Trophoblast cell (in vitro differentiated cells and primary cell): ENCODE results near the gene SORT1.
A peak's percentile ranks its signal among the peaks of the same experiment; 100 is the strongest.

Experiments used
- DNase-seq, 2 donors: peaks; one replicate each; pipeline ENCODE4 v3.0.0-alpha.2; 2016
- H2AFZ ChIP-seq: 2 replicates; pipeline ENCODE4 v1.6.1; 2013; ENCODE audit warnings: low read length, moderate library complexity, mild to moderate bottlenecking; ENCODE audit not compliant: insufficient read depth, poor library complexity
- H2AK5ac ChIP-seq: 2 replicates; pipeline ENCODE4 v1.6.1; 2013; ENCODE audit warnings: mild to moderate bottlenecking, low read length
- H2BK120ac ChIP-seq: 2 replicates; pipeline ENCODE4 v1.6.1; 2013; ENCODE audit warnings: low read length, mild to moderate bottlenecking, moderate library complexity; ENCODE audit not compliant: insufficient read depth, poor library complexity
- H2BK12ac ChIP-seq: 2 replicates; pipeline ENCODE4 v1.6.1; 2013; ENCODE audit warnings: mild to moderate bottlenecking, low read length, moderate library complexity
- H2BK5ac ChIP-seq: 2 replicates; pipeline ENCODE4 v1.6.1; 2013; ENCODE audit warnings: low read length, low read depth, moderate library complexity, mild to moderate bottlenecking; ENCODE audit not compliant: poor library complexity
- H3K14ac ChIP-seq: 2 replicates; pipeline ENCODE4 v1.6.1; 2013; ENCODE audit warnings: mild to moderate bottlenecking, low read length
- H3K18ac ChIP-seq: 2 replicates; pipeline ENCODE4 v1.6.1; 2013; ENCODE audit warnings: mild to moderate bottlenecking, low read length
- H3K23ac ChIP-seq: 2 replicates; pipeline ENCODE4 v1.6.1; 2013; ENCODE audit warnings: low read length
- H3K27ac ChIP-seq: 2 replicates; pipeline ENCODE4 v1.5.1; 2013; ENCODE audit warnings: low read depth, mild to moderate bottlenecking, inconsistent platforms, low read length, moderate library complexity
- H3K27me3 ChIP-seq: 2 replicates; pipeline ENCODE4 v1.6.1; 2013; ENCODE audit warnings: inconsistent platforms, mild to moderate bottlenecking, low read length, moderate library complexity; ENCODE audit not compliant: insufficient read depth
- H3K36me3 ChIP-seq, 2 experiments: 1 replicate in 1 of 2; 2 replicates in 1 of 2; pipeline ENCODE4 v1.6.1; 2013; ENCODE audit warnings: low read length in 2 of 2, mild to moderate bottlenecking in 2 of 2, moderate library complexity in 1 of 2; ENCODE audit not compliant: insufficient read depth in 2 of 2, control insufficient read depth in 1 of 2
- H3K4ac ChIP-seq: 2 replicates; pipeline ENCODE4 v1.6.1; 2013; ENCODE audit warnings: low read depth, mild to moderate bottlenecking, low read length, moderate library complexity
- H3K4me1 ChIP-seq, 2 experiments: 1 replicate in 1 of 2; 2 replicates in 1 of 2; pipeline ENCODE4 v1.6.1; 2013; ENCODE audit warnings: low read length in 2 of 2, mild to moderate bottlenecking in 2 of 2, moderate library complexity in 1 of 2; ENCODE audit not compliant: insufficient read depth in 2 of 2, control insufficient read depth in 1 of 2
- H3K4me2 ChIP-seq: 2 replicates; pipeline ENCODE4 v1.6.1; 2013; ENCODE audit warnings: inconsistent platforms, mild to moderate bottlenecking, low read length, moderate library complexity
- H3K4me3 ChIP-seq: 2 replicates; pipeline ENCODE4 v1.5.1; 2013; ENCODE audit warnings: mild to moderate bottlenecking, low read depth, low read length, inconsistent platforms
- H3K79me1 ChIP-seq: one replicate; pipeline ENCODE4 v1.6.1; 2013; ENCODE audit warnings: low read length
- H3K79me2 ChIP-seq: 2 replicates; pipeline ENCODE4 v1.6.1; 2013; ENCODE audit warnings: low read length, mild to moderate bottlenecking; ENCODE audit not compliant: control insufficient read depth, insufficient read depth, poor library complexity
- H3K9ac ChIP-seq: 2 replicates; pipeline ENCODE4 v1.6.1; 2013; ENCODE audit warnings: mild to moderate bottlenecking, low read length
- H3K9me3 ChIP-seq: 2 replicates; pipeline ENCODE4 v1.6.1; 2013; ENCODE audit warnings: low read depth, mild to moderate bottlenecking, control low read depth, inconsistent platforms, low read length; ENCODE audit not compliant: insufficient read depth
- H4K12ac ChIP-seq: 2 replicates; pipeline ENCODE4 v1.6.1; 2013; ENCODE audit warnings: low read depth, mild to moderate bottlenecking, low read length, moderate library complexity
- H4K8ac ChIP-seq: 2 replicates; pipeline ENCODE4 v1.6.1; 2013; ENCODE audit warnings: low read depth, mild to moderate bottlenecking, low read length, moderate library complexity
- H4K91ac ChIP-seq: one replicate; pipeline ENCODE4 v1.6.1; 2013; ENCODE audit warnings: low read depth, mild to moderate bottlenecking, low read length, moderate library complexity
- WGBS: extraction: QIAGEN DNeasy Blood & Tissue Kit; methylation state at CpG from one replicate; pipeline ENCODE4 v1.1.7; 2013; ENCODE audit warnings: missing lambda C conversion rate; ENCODE audit not compliant: insufficient read length, insufficient coverage; ENCODE audit errors: extremely low coverage; 5-methylcytosine and 5-hydroxymethylcytosine counted together

The SORT1 gene

GRCh38 chr1:109272831-109273547 lies 124.7 kb downstream of the SORT1 start:
- H3K27me3 ChIP-seq, result no peaks in the 10 kb centered on the region
- peak overlapping the region; percentile 44 for H2BK5ac ChIP-seq
- peak overlapping the region; percentile 6 for H4K12ac ChIP-seq
- peaks cover 33 to 37% of the 10 kb centered on the region in 2 experiments for H3K4me1 ChIP-seq
- H3K9ac ChIP-seq, result no peak overlapping the region
- H3K4ac ChIP-seq, result peak overlapping the region; percentile 35
- no peak overlapping the region for H3K27ac ChIP-seq
- no peak overlapping the region for H3K4me2 ChIP-seq
- peaks cover 11% of the 10 kb centered on the region for H3K9me3 ChIP-seq
- no peak overlapping the region for H2AFZ ChIP-seq
- H3K79me2 ChIP-seq, result peaks cover 4% of the 10 kb centered on the region
- peaks cover 49 to 58% of the 10 kb centered on the region in 2 experiments for H3K36me3 ChIP-seq
- peak overlapping the region; percentile 75 for H2AK5ac ChIP-seq
- no peak overlapping the region for H3K23ac ChIP-seq
- no CpG with 5 or more reads among the region's 16 CpGs for WGBS
- peak overlapping the region; percentile 87 for H2BK12ac ChIP-seq
- H2BK120ac ChIP-seq, result peak overlapping the region; percentile 65
- DNase-seq, result no peak
- no peak overlapping the region for H3K4me3 ChIP-seq
- H4K91ac ChIP-seq, result peak overlapping the region; percentile 83
- peak overlapping the region; percentile 74 for H3K18ac ChIP-seq
- peak overlapping the region; percentile 63 for H3K14ac ChIP-seq
- H3K79me1 ChIP-seq, result peaks cover 36% of the 10 kb centered on the region
- peak overlapping the region; percentile 49 for H4K8ac ChIP-seq

GRCh38 chr1:109272021-109272799 lies 125.5 kb downstream of the SORT1 start:
- peak overlapping the region; percentile 74 for H3K18ac ChIP-seq
- peak overlapping the region; percentile 87 for H2BK12ac ChIP-seq
- no CpG with 5 or more reads among the region's 13 CpGs for WGBS
- peak overlapping the region; percentile 65 for H2BK120ac ChIP-seq
- peaks cover 51 to 59% of the 10 kb centered on the region in 2 experiments for H3K36me3 ChIP-seq
- H3K27me3 ChIP-seq, result no peaks in the 10 kb centered on the region
- peaks cover 4% of the 10 kb centered on the region for H3K79me2 ChIP-seq
- peak overlapping the region; percentile 83 for H4K91ac ChIP-seq
- H3K27ac ChIP-seq, result no peak overlapping the region
- peaks cover 14% of the 10 kb centered on the region for H3K9me3 ChIP-seq
- no peak for DNase-seq
- no peak overlapping the region for H2AFZ ChIP-seq
- H2BK5ac ChIP-seq, result peak overlapping the region; percentile 44
- peaks cover 30 to 34% of the 10 kb centered on the region in 2 experiments for H3K4me1 ChIP-seq
- H4K12ac ChIP-seq, result no peak overlapping the region
- peak overlapping the region; percentile 49 for H4K8ac ChIP-seq
- peaks cover 37% of the 10 kb centered on the region for H3K79me1 ChIP-seq
- H3K9ac ChIP-seq, result no peak overlapping the region
- H3K23ac ChIP-seq, result no peak overlapping the region
- H3K14ac ChIP-seq, result peak overlapping the region; percentile 63
- H3K4ac ChIP-seq, result peak overlapping the region; percentile 35
- no peak overlapping the region for H3K4me3 ChIP-seq
- no peak overlapping the region for H3K4me2 ChIP-seq
- H2AK5ac ChIP-seq, result peak overlapping the region; percentile 75

- no peaks in the 10 kb centered on the region for H3K27me3 ChIP-seq
- H3K4ac ChIP-seq, result no peak overlapping the region
- no peak overlapping the region for H4K12ac ChIP-seq
- no peak overlapping the region for H2BK12ac ChIP-seq
- no peak overlapping the region for H2BK5ac ChIP-seq
- peaks cover 4% of the 10 kb centered on the region for H3K79me2 ChIP-seq
- no peak overlapping the region for H3K4me2 ChIP-seq
- no peak overlapping the region for H2AK5ac ChIP-seq
- WGBS, result no CpG with 5 or more reads among the region's 6 CpGs
- H3K27ac ChIP-seq, result no peak overlapping the region
- H3K36me3 ChIP-seq, result peaks cover 54 to 62% of the 10 kb centered on the region in 2 experiments
- no peak overlapping the region for H3K4me3 ChIP-seq
- no peak overlapping the region for H3K9ac ChIP-seq
- H2BK120ac ChIP-seq, result no peak overlapping the region
- H4K91ac ChIP-seq, result peak overlapping the region; percentile 5
- H3K9me3 ChIP-seq, result peaks cover 14% of the 10 kb centered on the region
- H3K79me1 ChIP-seq, result peaks cover 38% of the 10 kb centered on the region
- no peak overlapping the region for H3K23ac ChIP-seq
- no peak overlapping the region for H4K8ac ChIP-seq
- H2AFZ ChIP-seq, result no peak overlapping the region
- H3K18ac ChIP-seq, result no peak overlapping the region
- no peak for DNase-seq
- no peak overlapping the region for H3K14ac ChIP-seq
- peaks cover 28 to 37% of the 10 kb centered on the region in 2 experiments for H3K4me1 ChIP-seq
These were observed 126.3 kb downstream of the SORT1 start for GRCh38 chr1:109271458-109271857.

GRCh38 chr1:109270623-109271317 lies 126.9 kb downstream of the SORT1 start:
- Histone ChIP-seq H3K4me2 (no peak overlapping the region), H3K14ac (no peak overlapping the region), H2BK120ac (no peak overlapping the region), H4K91ac (no peak overlapping the region), H3K23ac (no peak overlapping the region), H3K79me1 (peaks cover 36% of the 10 kb centered on the region), H3K4ac (no peak overlapping the region), H3K27ac (no peak overlapping the region), H4K12ac (no peak overlapping the region), H2AFZ (no peak overlapping the region), H4K8ac (no peak overlapping the region), H3K18ac (no peak overlapping the region), H2AK5ac (no peak overlapping the region), H2BK12ac (no peak overlapping the region), H3K4me3 (no peak overlapping the region), H3K79me2 (peaks cover 4% of the 10 kb centered on the region), H2BK5ac (no peak overlapping the region), H3K9me3 (peaks cover 14% of the 10 kb centered on the region), H3K36me3 (peaks cover 58 to 66% of the 10 kb centered on the region in 2 experiments), H3K4me1 (peaks cover 26 to 34% of the 10 kb centered on the region in 2 experiments), H3K9ac (no peak overlapping the region), H3K27me3 (no peaks in the 10 kb centered on the region)
- WGBS, result no CpG with 5 or more reads among the region's 20 CpGs
- no peak for DNase-seq
